Ishikawa (cell line): ENCODE results near the gene SLC35F2.

Experiments
- EGR1 ChIP-seq: IDR thresholded peaks from 2 replicates; pipeline ENCODE4 v1.6.1; 2012
- EP300 ChIP-seq: IDR thresholded peaks from 2 replicates; pipeline ENCODE4 v1.6.1; 2012; ENCODE audit warnings: borderline replicate concordance
- NFIC ChIP-seq: IDR thresholded peaks from 2 replicates; pipeline ENCODE4 v1.6.1; 2012
- RAD21 ChIP-seq: IDR thresholded peaks from 2 replicates; pipeline ENCODE4 v1.6.1; 2012; ENCODE audit warnings: low read depth
- TAF1 ChIP-seq: IDR thresholded peaks from 2 replicates; pipeline ENCODE4 v1.6.1; 2012; ENCODE audit warnings: low read depth, mild to moderate bottlenecking
- TF ChIP-seq, protein P1 (sequence below): IDR thresholded peaks from 2 replicates; pipeline ENCODE4 v1.6.1; 2012; ENCODE audit warnings: low read depth, mild to moderate bottlenecking
- TF ChIP-seq, protein P2 (sequence below): IDR thresholded peaks from 2 replicates; pipeline ENCODE4 v1.6.1; 2012

DNA sequence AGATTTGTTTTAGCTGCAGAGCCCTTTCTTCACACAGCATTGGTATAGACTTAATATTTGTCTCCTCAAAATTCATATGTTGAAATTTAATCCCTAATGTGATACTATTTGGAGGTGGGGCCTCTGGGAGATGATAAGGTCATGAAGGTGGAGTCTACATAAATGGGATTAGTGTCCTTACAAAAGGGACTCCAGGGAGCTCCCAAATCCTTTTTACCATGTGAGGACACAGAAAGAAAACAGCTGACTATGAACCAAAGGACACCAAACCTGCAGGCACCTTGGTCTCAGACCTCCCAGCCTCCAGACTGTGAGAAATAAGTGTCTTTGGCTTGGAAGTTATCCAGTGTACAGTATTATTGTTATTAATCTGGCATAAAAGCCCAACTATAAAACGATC lies 10.2 kb downstream of the SLC35F2 start:
- TF ChIP-seq, protein P1, sequence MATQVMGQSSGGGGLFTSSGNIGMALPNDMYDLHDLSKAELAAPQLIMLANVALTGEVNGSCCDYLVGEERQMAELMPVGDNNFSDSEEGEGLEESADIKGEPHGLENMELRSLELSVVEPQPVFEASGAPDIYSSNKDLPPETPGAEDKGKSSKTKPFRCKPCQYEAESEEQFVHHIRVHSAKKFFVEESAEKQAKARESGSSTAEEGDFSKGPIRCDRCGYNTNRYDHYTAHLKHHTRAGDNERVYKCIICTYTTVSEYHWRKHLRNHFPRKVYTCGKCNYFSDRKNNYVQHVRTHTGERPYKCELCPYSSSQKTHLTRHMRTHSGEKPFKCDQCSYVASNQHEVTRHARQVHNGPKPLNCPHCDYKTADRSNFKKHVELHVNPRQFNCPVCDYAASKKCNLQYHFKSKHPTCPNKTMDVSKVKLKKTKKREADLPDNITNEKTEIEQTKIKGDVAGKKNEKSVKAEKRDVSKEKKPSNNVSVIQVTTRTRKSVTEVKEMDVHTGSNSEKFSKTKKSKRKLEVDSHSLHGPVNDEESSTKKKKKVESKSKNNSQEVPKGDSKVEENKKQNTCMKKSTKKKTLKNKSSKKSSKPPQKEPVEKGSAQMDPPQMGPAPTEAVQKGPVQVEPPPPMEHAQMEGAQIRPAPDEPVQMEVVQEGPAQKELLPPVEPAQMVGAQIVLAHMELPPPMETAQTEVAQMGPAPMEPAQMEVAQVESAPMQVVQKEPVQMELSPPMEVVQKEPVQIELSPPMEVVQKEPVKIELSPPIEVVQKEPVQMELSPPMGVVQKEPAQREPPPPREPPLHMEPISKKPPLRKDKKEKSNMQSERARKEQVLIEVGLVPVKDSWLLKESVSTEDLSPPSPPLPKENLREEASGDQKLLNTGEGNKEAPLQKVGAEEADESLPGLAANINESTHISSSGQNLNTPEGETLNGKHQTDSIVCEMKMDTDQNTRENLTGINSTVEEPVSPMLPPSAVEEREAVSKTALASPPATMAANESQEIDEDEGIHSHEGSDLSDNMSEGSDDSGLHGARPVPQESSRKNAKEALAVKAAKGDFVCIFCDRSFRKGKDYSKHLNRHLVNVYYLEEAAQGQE: no peak
- TF ChIP-seq TAF1 (no peak), EGR1 (no peak), EP300 (no peak), RAD21 (no peak), NFIC (no peak)
- TF ChIP-seq, protein P2, sequence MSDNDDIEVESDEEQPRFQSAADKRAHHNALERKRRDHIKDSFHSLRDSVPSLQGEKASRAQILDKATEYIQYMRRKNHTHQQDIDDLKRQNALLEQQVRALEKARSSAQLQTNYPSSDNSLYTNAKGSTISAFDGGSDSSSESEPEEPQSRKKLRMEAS: no peak
